A549 (cell line): ENCODE results near the gene KRTAP9-3. TPM values are rescaled to one million over a fixed set of nuclear protein-coding genes. Genes with fewer than 3 reads are reported as not detected.
"Not testable (repeated sequence)": the region's sequence is repeated elsewhere in the genome, so short reads cannot be mapped to it uniquely, and the experiment has no call there.

Source experiments
- ATAC-seq, 2 experiments: fragments of 200-7000 bp in 1 of 2; fragments of >200 bp in 1 of 2; cut with Nextera tagmentation in 1 of 2; cut with Tn5 transposase in 1 of 2; 3 replicates each; pipeline versions ENCODE4 v1.8.0 to v1.9.1; 2018 to 2020; ENCODE audit warnings: mild to moderate bottlenecking in 1 of 2, moderate library complexity in 1 of 2
- CTCF ChIA-PET: fragments of 300-600 bp; sonication (Branson Sonifier 250); formaldehyde crosslinking; extraction: SDS; loops from one replicate; lab custom pipeline; 2021; ENCODE audit warnings: antibody characterized with exemption, inconsistent platforms; lab: Yijun Ruan, JAX
- POLR2A ChIA-PET: fragments of 350-600 bp; formaldehyde crosslinking; extraction: SDS; loops from one replicate; lab custom pipeline; 2021; ENCODE audit warnings: antibody characterized with exemption, inconsistent platforms; lab: Yijun Ruan, JAX
- DNase-seq, 2 experiments: peaks; one replicate each; pipeline versions ENCODE4 v3.0.0 to v3.0.0-alpha.2; 2011 to 2016; ENCODE audit warnings: low read depth in 1 of 2, low spot score in 1 of 2
- FAIRE-seq: peaks from 2 replicates; lab custom pipeline; 2011; peaks lifted over from hg19 to GRCh38; lab: Jason Lieb, UNC
- H3K27ac ChIP-seq, 2 experiments: fragments of >200 bp; sonication (Bioruptor Twin); formaldehyde crosslinking; 3 replicates each; pipeline ENCODE4 v1.5.1; 2016 to 2017
- H3K4me1 ChIP-seq: fragments of >200 bp; sonication (Bioruptor Twin); formaldehyde crosslinking; 3 replicates; pipeline ENCODE4 v1.6.1; 2016
- H3K4me2 ChIP-seq: fragments of >200 bp; sonication (Bioruptor Twin); formaldehyde crosslinking; 3 replicates; pipeline ENCODE4 v1.6.1; 2016
- H3K4me3 ChIP-seq: fragments of >200 bp; sonication (Bioruptor Twin); formaldehyde crosslinking; 3 replicates; pipeline ENCODE4 v1.5.1; 2016
- H3K9me3 ChIP-seq: fragments of >200 bp; sonication (Bioruptor Twin); formaldehyde crosslinking; 3 replicates; pipeline ENCODE4 v1.6.1; 2016
- EHMT2 ChIP-seq: fragments of 200-600 bp; sonication (generic); IDR thresholded peaks from 2 replicates; pipeline ENCODE4 v1.6.1; 2016; ENCODE audit warnings: antibody characterized with exemption, low read depth, mild to moderate bottlenecking, moderate library complexity
- HEYL ChIP-seq: fragments of 250-450 bp; sonication (Bioruptor Pico); IDR thresholded peaks from 2 replicates; pipeline ENCODE4 v1.8.0; 2021; ENCODE audit warnings: mild to moderate bottlenecking, moderate library complexity
- HOXB13 ChIP-seq: fragments of 250-450 bp; sonication (Bioruptor Pico); IDR thresholded peaks from 2 replicates; pipeline ENCODE4 v1.5.0; 2020; ENCODE audit warnings: low read depth, mild to moderate bottlenecking, moderate library complexity
- KDM1A ChIP-seq: fragments of 200-600 bp; sonication (generic); IDR thresholded peaks from 2 replicates; pipeline ENCODE4 v1.6.1; 2016; ENCODE audit warnings: low read depth, mild to moderate bottlenecking
- KDM5A ChIP-seq: fragments of 200-600 bp; sonication (generic); IDR thresholded peaks from 2 replicates; pipeline ENCODE4 v1.6.1; 2016; ENCODE audit warnings: antibody characterized with exemption, mild to moderate bottlenecking
- MAZ ChIP-seq: fragments of 150-350 bp; IDR thresholded peaks from 2 replicates; pipeline ENCODE4 v1.6.1; 2014; ENCODE audit warnings: antibody characterized with exemption, low read depth, low read length, borderline replicate concordance
- MYC ChIP-seq: IDR thresholded peaks from 2 replicates; pipeline ENCODE4 v1.6.1; 2012; ENCODE audit warnings: mild to moderate bottlenecking, inconsistent platforms, low read length, improper control_type of control experiment, borderline replicate concordance
- NPAS2 ChIP-seq: fragments of 250-450 bp; sonication (Bioruptor Pico); IDR thresholded peaks from 2 replicates; pipeline ENCODE4 v1.8.0; 2022; ENCODE audit warnings: mild to moderate bottlenecking, moderate library complexity, borderline replicate concordance
- RCOR1 ChIP-seq: fragments of 150-350 bp; IDR thresholded peaks from 2 replicates; pipeline ENCODE4 v1.6.1; 2014; ENCODE audit warnings: antibody characterized with exemption, low read length, low read depth
- TP53 ChIP-seq: fragments of 250-450 bp; sonication (Bioruptor Pico); IDR thresholded peaks from 2 replicates; pipeline ENCODE4 v1.5.0; 2021; ENCODE audit warnings: mild to moderate bottlenecking, moderate library complexity
- ZFP36 ChIP-seq: fragments of 450-650 bp; IDR thresholded peaks from 2 replicates; pipeline ENCODE4 v1.6.1; 2014; ENCODE audit warnings: borderline replicate concordance; ENCODE audit not compliant: partially characterized antibody
- ZSCAN20 ChIP-seq: fragments of 250-450 bp; sonication (Bioruptor Pico); IDR thresholded peaks from 2 replicates; pipeline ENCODE4 v1.8.0; 2022; ENCODE audit warnings: mild to moderate bottlenecking, moderate library complexity
- WGBS: methylation state at CpG from one replicate; pipeline ENCODE4 v1.1.6; 2017; ENCODE audit errors: missing lambda C conversion rate; 5-methylcytosine and 5-hydroxymethylcytosine counted together
- polyA plus RNA-seq, 4 experiments: library from polyadenylated mRNA; depleted of rRNA in 3 of 4; stranded (reverse); fragments of >200 nt; fragmentation: RNase III in 1 of 4; extraction: RNeasy Plus Mini Kit Qiagen cat#74134 plus additional on column Dnase treatment in 1 of 4; gene quantifications; 2 replicates in 3 of 4; 3 replicates in 1 of 4; pipeline ENCODE4 v1.2.3, GENCODE V29; 2011 to 2017
- TF ChIP-seq, protein P1 (sequence below): fragments of 250-450 bp; sonication (Bioruptor Pico); IDR thresholded peaks from 2 replicates; pipeline ENCODE4 v1.5.0; 2021; ENCODE audit warnings: mild to moderate bottlenecking, moderate library complexity, borderline replicate concordance
- TF ChIP-seq, protein P2 (sequence below): fragments of 150-350 bp; IDR thresholded peaks from 2 replicates; pipeline ENCODE4 v1.6.1; 2014; ENCODE audit warnings: low read depth, mild to moderate bottlenecking, low read length
- TF ChIP-seq, protein P3 (sequence below): IDR thresholded peaks from 2 replicates; pipeline ENCODE4 v1.6.1; 2012; ENCODE audit warnings: low read depth, borderline replicate concordance

KRTAP9-3 gene
- polyA plus RNA-seq, 2 of the 4 experiments (the other 2 are of a cell fraction) = not detected

DNA sequence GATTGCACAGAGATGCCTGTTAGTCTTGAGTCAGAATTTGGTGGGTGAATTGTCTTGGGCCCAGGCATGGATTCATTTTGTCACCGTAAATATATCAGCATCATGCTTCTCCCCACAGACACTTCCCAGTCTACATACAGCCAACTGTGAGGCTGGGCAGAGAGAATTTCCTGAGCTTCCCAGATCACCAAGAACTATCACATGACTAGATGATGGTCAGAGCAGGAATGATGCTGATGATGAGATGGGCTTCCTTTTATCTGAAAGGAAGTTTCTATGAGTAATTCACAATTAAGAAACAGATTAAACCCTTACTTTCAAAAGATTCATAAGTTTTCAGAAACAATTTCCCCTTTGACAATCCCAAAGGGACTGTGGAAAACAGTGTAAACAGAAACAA is 22.6 kb downstream of the KRTAP9-3 start:
- DNase-seq (no peak), FAIRE-seq (no peak), ATAC-seq (peak in 1 of 2 experiments; percentile 13; a peak in 1 of 6 replicates)
- ChIA-PET POLR2A (no interaction called here), CTCF (interaction anchor here (1.1 kb wide), 1 partner anchor 41 kb away, joined by 3 read pairs; no protein-coding TSS in a partner anchor)
- WGBS = 71% methylated on average over 1 of the region's 1 CpG
- Histone ChIP-seq H3K4me1 (no peaks in the 10 kb centered on the region), H3K4me2 (no peak overlapping the region), H3K4me3 (no peak overlapping the region), H3K9me3 (no peaks in the 10 kb centered on the region), H3K27ac (no peak overlapping the region)
- TF ChIP-seq ZFP36 (no peak), KDM1A (no peak), ZSCAN20 (CRISPR knock-in tag) (no peak), NPAS2 (CRISPR knock-in tag) (no peak), TP53 (CRISPR knock-in tag) (no peak), KDM5A (no peak), MYC (no peak), HEYL (CRISPR knock-in tag) (no peak), HOXB13 (CRISPR knock-in tag) (no peak), RCOR1 (no peak), MAZ (no peak)
- TF ChIP-seq, protein P1, sequence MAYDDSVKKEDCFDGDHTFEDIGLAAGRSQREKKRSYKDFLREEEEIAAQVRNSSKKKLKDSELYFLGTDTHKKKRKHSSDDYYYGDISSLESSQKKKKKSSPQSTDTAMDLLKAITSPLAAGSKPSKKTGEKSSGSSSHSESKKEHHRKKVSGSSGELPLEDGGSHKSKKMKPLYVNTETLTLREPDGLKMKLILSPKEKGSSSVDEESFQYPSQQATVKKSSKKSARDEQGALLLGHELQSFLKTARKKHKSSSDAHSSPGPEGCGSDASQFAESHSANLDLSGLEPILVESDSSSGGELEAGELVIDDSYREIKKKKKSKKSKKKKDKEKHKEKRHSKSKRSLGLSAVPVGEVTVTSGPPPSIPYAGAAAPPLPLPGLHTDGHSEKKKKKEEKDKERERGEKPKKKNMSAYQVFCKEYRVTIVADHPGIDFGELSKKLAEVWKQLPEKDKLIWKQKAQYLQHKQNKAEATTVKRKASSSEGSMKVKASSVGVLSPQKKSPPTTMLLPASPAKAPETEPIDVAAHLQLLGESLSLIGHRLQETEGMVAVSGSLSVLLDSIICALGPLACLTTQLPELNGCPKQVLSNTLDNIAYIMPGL = no peak
- TF ChIP-seq, protein P2, sequence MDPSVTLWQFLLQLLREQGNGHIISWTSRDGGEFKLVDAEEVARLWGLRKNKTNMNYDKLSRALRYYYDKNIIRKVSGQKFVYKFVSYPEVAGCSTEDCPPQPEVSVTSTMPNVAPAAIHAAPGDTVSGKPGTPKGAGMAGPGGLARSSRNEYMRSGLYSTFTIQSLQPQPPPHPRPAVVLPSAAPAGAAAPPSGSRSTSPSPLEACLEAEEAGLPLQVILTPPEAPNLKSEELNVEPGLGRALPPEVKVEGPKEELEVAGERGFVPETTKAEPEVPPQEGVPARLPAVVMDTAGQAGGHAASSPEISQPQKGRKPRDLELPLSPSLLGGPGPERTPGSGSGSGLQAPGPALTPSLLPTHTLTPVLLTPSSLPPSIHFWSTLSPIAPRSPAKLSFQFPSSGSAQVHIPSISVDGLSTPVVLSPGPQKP = no peak
- TF ChIP-seq, protein P3, sequence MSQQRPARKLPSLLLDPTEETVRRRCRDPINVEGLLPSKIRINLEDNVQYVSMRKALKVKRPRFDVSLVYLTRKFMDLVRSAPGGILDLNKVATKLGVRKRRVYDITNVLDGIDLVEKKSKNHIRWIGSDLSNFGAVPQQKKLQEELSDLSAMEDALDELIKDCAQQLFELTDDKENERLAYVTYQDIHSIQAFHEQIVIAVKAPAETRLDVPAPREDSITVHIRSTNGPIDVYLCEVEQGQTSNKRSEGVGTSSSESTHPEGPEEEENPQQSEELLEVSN = no peak

DNA sequence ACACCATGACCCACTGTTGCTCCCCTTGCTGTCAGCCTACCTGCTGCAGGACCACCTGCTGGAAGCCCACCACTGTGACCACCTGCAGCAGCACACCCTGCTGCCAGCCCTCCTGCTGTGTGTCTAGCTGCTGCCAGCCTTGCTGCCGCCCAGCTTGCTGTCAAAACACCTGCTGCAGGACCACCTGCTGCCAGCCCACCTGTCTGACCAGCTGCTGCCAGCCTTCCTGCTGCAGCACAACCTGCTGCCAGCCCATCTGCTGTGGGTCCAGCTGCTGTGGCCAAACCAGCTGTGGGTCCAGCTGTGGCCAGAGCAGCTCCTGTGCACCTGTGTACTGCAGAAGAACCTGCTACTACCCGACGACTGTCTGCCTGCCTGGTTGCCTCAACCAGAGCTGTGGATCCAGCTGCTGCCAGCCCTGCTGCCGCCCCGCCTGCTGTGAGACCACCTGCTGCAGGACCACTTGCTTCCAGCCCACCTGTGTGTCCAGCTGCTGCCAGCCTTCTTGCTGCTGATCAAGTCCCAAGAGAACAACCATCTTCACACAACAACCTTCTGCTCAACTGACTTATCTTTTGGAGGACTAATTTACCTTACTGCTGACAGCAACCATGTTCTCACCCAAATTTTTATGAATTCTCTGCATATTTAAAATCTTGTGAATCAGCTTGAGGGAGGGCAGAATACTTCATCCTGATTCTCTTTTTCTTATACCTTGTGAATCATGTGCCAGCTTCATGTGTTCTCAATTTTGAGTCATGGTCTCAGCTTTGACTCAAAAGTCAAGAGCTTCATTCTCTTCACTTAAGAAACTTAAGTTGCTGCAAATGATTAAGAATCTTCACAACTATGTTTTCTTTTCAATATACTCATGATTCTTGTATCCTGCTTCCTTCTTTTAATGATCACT is 23.4 kb downstream of the KRTAP9-3 start, which contains the start of gene KRTAP9-9:
TSS of gene KRTAP9-9 (plus strand) at position 4 of the 910 bp plus-strand sequence.
- 41% methylated on average over 4 of the region's 5 CpGs for WGBS
- CTCF ChIA-PET = not testable (repeated sequence)

DNA sequence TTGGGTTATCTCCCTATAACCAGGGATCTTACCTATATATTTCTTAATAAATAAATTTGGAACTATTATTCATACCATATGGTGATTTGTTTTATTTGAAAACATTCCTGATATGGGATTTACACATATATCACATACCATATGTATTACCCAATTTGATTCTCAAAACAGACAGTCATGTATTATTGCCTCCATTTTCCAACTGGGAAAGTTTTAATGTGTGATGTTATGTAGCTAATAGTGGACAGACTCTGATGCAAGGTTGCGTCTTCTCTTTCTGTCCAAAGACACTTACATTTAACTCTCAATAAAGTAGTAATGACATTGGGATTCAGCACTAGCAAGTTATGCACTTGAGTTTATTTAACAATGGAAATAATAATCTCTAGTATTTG is 24.0 kb downstream of the KRTAP9-3 start:
- POLR2A ChIA-PET = no interaction called here
- H3K27ac ChIP-seq = no peak overlapping the region
- no peak for FAIRE-seq
- H3K4me2 ChIP-seq = no peak overlapping the region
- H3K9me3 ChIP-seq = no peaks in the 10 kb centered on the region
- H3K4me3 ChIP-seq = no peak overlapping the region
- no peaks in the 10 kb centered on the region for H3K4me1 ChIP-seq
- WGBS = 95% methylated on average over 1 of the region's 1 CpG
- no peak for DNase-seq
- no peak for ATAC-seq
- TF ChIP-seq EHMT2 = no peak
- TF ChIP-seq, all 56 proteins: peak for 0
- CTCF ChIA-PET = no interaction called here

More for the DNA sequence above, 23.4 kb downstream of the KRTAP9-3 start, which contains the start of gene KRTAP9-9:
- ATAC-seq, DNase-seq, H3K4me3 ChIP-seq, H3K27ac ChIP-seq, H3K9me3 ChIP-seq, H3K4me2 ChIP-seq, POLR2A ChIA-PET, H3K4me1 ChIP-seq: not testable (repeated sequence)
- peak; percentile 32 for FAIRE-seq
